GM12878 (cell line): ENCODE measurements around the gene COL23A1. TPM values are rescaled to one million over a fixed set of nuclear protein-coding genes. Genes with fewer than 3 reads are reported as not detected.

Experiments
- ATAC-seq: fragments of 200-7000 bp; cut with Tn5 transposase; 3 replicates; pipeline ENCODE4 v1.9.1; 2020; ENCODE audit warnings: mild to moderate bottlenecking, moderate library complexity
- BruUV-seq: library from RNA; stranded (reverse); fragments of 400-500 nt; replicated peaks from 2 replicates; lab custom pipeline; 2021; lab: Mats Ljungman, UMichigan
- CTCF ChIA-PET: fragments of 300-600 bp; sonication (Branson Sonifier 250); formaldehyde crosslinking; extraction: SDS; loops from one replicate; lab custom pipeline; 2021; ENCODE audit warnings: inconsistent platforms; lab: Yijun Ruan, JAX
- POLR2A ChIA-PET: fragments of 350-600 bp; formaldehyde crosslinking; extraction: SDS; loops from one replicate; lab custom pipeline; 2021; ENCODE audit warnings: inconsistent platforms; lab: Charles Lee
- RAD21 ChIA-PET: fragments of 300-600 bp; sonication (Branson Sonifier 250); formaldehyde crosslinking; loops from one replicate; lab custom pipeline; 2023; ENCODE audit warnings: antibody characterized with exemption; ENCODE audit not compliant: unreplicated experiment; lab: Charles Lee
- SMC1A ChIA-PET: fragments of 300-600 bp; sonication (Branson Sonifier 250); formaldehyde crosslinking; loops from one replicate; lab custom pipeline; 2023; ENCODE audit not compliant: unreplicated experiment, uncharacterized antibody; lab: Charles Lee
- DNase-seq: peaks from one replicate; pipeline ENCODE4 v3.0.0-alpha.2; 2011; ENCODE audit warnings: low read depth, low spot score
- FAIRE-seq: peaks from 3 replicates; lab custom pipeline; 2011; peaks lifted over from hg19 to GRCh38; lab: Jason Lieb, UNC
- H2AFZ ChIP-seq: 2 replicates; pipeline ENCODE4 v1.6.0; 2011; ENCODE audit warnings: low read depth, low read length, control low read depth; ENCODE audit not compliant: control insufficient read depth
- H3K27ac ChIP-seq: 2 replicates; pipeline ENCODE4 v1.5.1; 2011; ENCODE audit warnings: control low read depth; ENCODE audit not compliant: control insufficient read depth, insufficient read depth
- H3K27me3 ChIP-seq, 2 experiments: replicated peaks in 1 of 2; 2 replicates each; pipeline versions ENCODE4 v1.6.0 to v1.6.1; 2011; ENCODE audit warnings: low read length in 1 of 2; ENCODE audit not compliant: control insufficient read depth in 2 of 2, insufficient read depth in 2 of 2
- H3K36me3 ChIP-seq, 2 experiments: 2 replicates each; pipeline ENCODE4 v1.5.1; 2011; ENCODE audit warnings: low read length in 1 of 2; ENCODE audit not compliant: control insufficient read depth in 2 of 2, insufficient read depth in 2 of 2
- H3K4me1 ChIP-seq: 2 replicates; pipeline ENCODE4 v1.6.1; 2011; ENCODE audit warnings: mild to moderate bottlenecking, low read length, moderate library complexity, mixed read lengths; ENCODE audit not compliant: control insufficient read depth, insufficient read depth
- H3K4me2 ChIP-seq: 2 replicates; pipeline ENCODE4 v1.6.0; 2011; ENCODE audit warnings: control low read depth; ENCODE audit not compliant: control insufficient read depth, insufficient read depth
- H3K4me3 ChIP-seq: fragments of 200-600 bp; sonication (generic); 2 replicates; pipeline ENCODE4 v1.5.1; 2016
- H3K79me2 ChIP-seq: 2 replicates; pipeline ENCODE4 v1.6.0; 2011; ENCODE audit warnings: low read length; ENCODE audit not compliant: control insufficient read depth, insufficient read depth
- H3K9ac ChIP-seq: 2 replicates; pipeline ENCODE4 v1.8.0; 2011; ENCODE audit warnings: low read length, control low read depth, mixed read lengths; ENCODE audit not compliant: control insufficient read depth, insufficient read depth
- H3K9me3 ChIP-seq: replicated peaks from 3 replicates; pipeline ENCODE4 v1.5.1; 2011; ENCODE audit warnings: mild to moderate bottlenecking, low read length; ENCODE audit not compliant: control insufficient read depth, insufficient read depth
- H4K20me1 ChIP-seq: 2 replicates; pipeline ENCODE4 v1.6.0; 2011; ENCODE audit not compliant: control insufficient read depth, insufficient read depth
- BACH1 ChIP-seq: fragments of 450-650 bp; IDR thresholded peaks from 2 replicates; pipeline ENCODE4 v1.6.1; 2017; ENCODE audit warnings: mild to moderate bottlenecking, borderline replicate concordance
- CEBPB ChIP-seq, 2 experiments: fragments of 150-350 bp in 1 of 2; IDR thresholded peaks; 2 replicates each; pipeline ENCODE4 v1.6.1; 2012 to 2014; ENCODE audit warnings: low read depth in 2 of 2, low read length in 2 of 2, borderline replicate concordance in 1 of 2, inconsistent platforms in 1 of 2
- ELK1 ChIP-seq: IDR thresholded peaks from 2 replicates; pipeline ENCODE4 v1.6.1; 2012; ENCODE audit warnings: low read depth, low read length, improper control_type of control experiment
- PBX3 ChIP-seq: IDR thresholded peaks from 2 replicates; pipeline ENCODE4 v1.6.1; 2011; ENCODE audit warnings: mild to moderate bottlenecking, low read depth, low read length, moderate library complexity; ENCODE audit not compliant: insufficient replicate concordance
- RELA ChIP-seq: fragments of 450-650 bp; IDR thresholded peaks from 2 replicates; pipeline ENCODE4 v1.8.0; 2014; ENCODE audit warnings: borderline replicate concordance; ENCODE audit not compliant: partially characterized antibody
- SPI1 ChIP-seq: IDR thresholded peaks from 2 replicates; pipeline ENCODE4 v1.6.1; 2011; ENCODE audit warnings: low read depth, mild to moderate bottlenecking, low read length, moderate library complexity, borderline replicate concordance; ENCODE audit not compliant: insufficient read depth
- SRF ChIP-seq, 2 experiments: IDR thresholded peaks; 2 replicates each; pipeline ENCODE4 v1.6.1; 2011; ENCODE audit warnings: low read depth in 2 of 2, low read length in 2 of 2, mild to moderate bottlenecking in 1 of 2, moderate library complexity in 1 of 2
- ZNF274 ChIP-seq: IDR thresholded peaks from one replicate; pipeline ENCODE4 v1.8.0; 2011; ENCODE audit not compliant: insufficient read length, insufficient read depth
- WGBS: methylation state at CpG from one replicate; pipeline ENCODE4 v1.1.6; 2016; ENCODE audit warnings: low lambda C conversion rate; ENCODE audit not compliant: insufficient replicate concordance, insufficient coverage; ENCODE audit errors: missing lambda C conversion rate; 5-methylcytosine and 5-hydroxymethylcytosine counted together
- in situ Hi-C: fragments of 300-500 bp; cut with MboI; formaldehyde crosslinking; loops from 9 replicates; pipeline ENCODE4 v1.14.3; 2018; ENCODE audit warnings: mixed read lengths
- intact Hi-C: fragments of 100-400 bp; cut with micrococcal nuclease; formaldehyde crosslinking; loops from one replicate; pipeline ENCODE4 v1.14.2; 2022; ENCODE audit not compliant: unreplicated experiment
- polyA plus RNA-seq, 11 experiments: library from polyadenylated mRNA; depleted of rRNA in 4 of 11; unstranded in 6 of 11; stranded (reverse) in 5 of 11; fragments of >200 nt; fragmentation: Nextera tagmentation in 4 of 11; fragmentation: Illumina TruSeq in 1 of 11; extraction: Ambion mirVana in 4 of 11; extraction: Trizol in 1 of 11; gene quantifications; 1 replicate in 1 of 11; 2 replicates in 10 of 11; pipeline versions ENCODE4 v1.2.1 to v1.2.3, GENCODE V29; 2011 to 2016; ENCODE audit warnings: inconsistent platforms in 2 of 11, missing spikeins in 2 of 11, low read depth in 1 of 11
- total RNA-seq, 4 experiments: library from RNA; depleted of rRNA in 3 of 4; stranded (reverse); fragments of >200 nt in 3 of 4; fragmentation: Illumina TruSeq in 1 of 4; extraction: Trizol in 1 of 4; gene quantifications; 2 replicates each; pipeline versions ENCODE4 v1.2.1 to v1.2.3, GENCODE V29; 2013 to 2021

COL23A1 gene
- total and polyA plus RNA-seq, 10 of the 15 experiments (the other 5 are each of a cell fraction or from before 2014, with no cell fraction given), result 0.03 to 0.83 (median 0.09) TPM; not detected in 5

GRCh38 chr5:178314061-178314660 lies 276.0 kb downstream of the COL23A1 start:
- no peak overlapping the region for H2AFZ ChIP-seq
- TF ChIP-seq SRF (IDR thresholded peaks at IDR 0.05; ENCODE audit: low read depth in 2 of 2, low read length in 2 of 2) (no peak), BACH1 (no peak), SPI1 (no peak), CEBPB (IDR thresholded peaks at IDR 0.05; ENCODE audit: borderline replicate concordance in 1 of 2, low read depth in 2 of 2, low read length in 2 of 2) (no peak), PBX3 (no peak), ZNF274 (no peak), ELK1 (no peak), RELA (no peak)
- TF ChIP-seq, all 136 proteins: peak for 0
- Histone ChIP-seq H3K27me3 (no peaks in the 10 kb centered on the region; a peak in 1 of 4 replicates), H3K79me2 (no peaks in the 10 kb centered on the region), H3K9me3 (peaks cover 2% of the 10 kb centered on the region; the same call in 1 of the 3 replicates), H3K4me2 (no peak overlapping the region), H3K9ac (no peak overlapping the region), H3K4me1 (no peaks in the 10 kb centered on the region), H3K27ac (no peak overlapping the region), H3K4me3 (no peak overlapping the region), H3K36me3 (no peaks in the 10 kb centered on the region), H4K20me1 (no peaks in the 10 kb centered on the region)
- ChIA-PET RAD21 (no interaction called here), POLR2A (no interaction called here), CTCF (no interaction called here), SMC1A (no interaction called here)
- WGBS, result 67% methylated on average over 17 of the region's 17 CpGs
- FAIRE-seq (no peak), ATAC-seq (no peak), DNase-seq (no peak)
- BruUV-seq, result no TSS peak
- in situ Hi-C loops, result no loop called here
- intact Hi-C loops, result no loop called here
